ENCODE data around the gene LGALS14. TPM values are rescaled to one million over a fixed set of nuclear protein-coding genes. Genes with fewer than 3 reads are reported as not detected.
"Not testable (repeated sequence)": the region's sequence is repeated elsewhere in the genome, so short reads cannot be mapped to it uniquely, and the experiment has no call there.

LGALS14 gene
- total and polyA plus RNA-seq, 5 experiments from 2014 or later = not detected

- Mint-ChIP-seq H3K27me3 (peaks cover 2 to 26% (median 5%) of the 10 kb centered on the region in 5 donors), H3K4me3 (no peak overlapping the region), H3K36me3 (no peaks in the 10 kb centered on the region), H3K27ac (peak overlapping the region in 2 of 10 donors; percentile 32 to 79), H3K4me1 (peaks cover 0 to 15% (median 4%) of the 10 kb centered on the region in 4 donors), H3K9me3 (no peaks in the 10 kb centered on the region)
- no peak for DNase-seq
- ATAC-seq = no peak
- POLR2A ChIA-PET = interaction anchor here (0.5 kb wide), 1 partner anchor 269 kb away, joined by 3 read pairs; no protein-coding TSS in a partner anchor
These were observed 26.1 kb upstream of the LGALS14 start for GRCh38 chr19:39677961-39678889.

DNA sequence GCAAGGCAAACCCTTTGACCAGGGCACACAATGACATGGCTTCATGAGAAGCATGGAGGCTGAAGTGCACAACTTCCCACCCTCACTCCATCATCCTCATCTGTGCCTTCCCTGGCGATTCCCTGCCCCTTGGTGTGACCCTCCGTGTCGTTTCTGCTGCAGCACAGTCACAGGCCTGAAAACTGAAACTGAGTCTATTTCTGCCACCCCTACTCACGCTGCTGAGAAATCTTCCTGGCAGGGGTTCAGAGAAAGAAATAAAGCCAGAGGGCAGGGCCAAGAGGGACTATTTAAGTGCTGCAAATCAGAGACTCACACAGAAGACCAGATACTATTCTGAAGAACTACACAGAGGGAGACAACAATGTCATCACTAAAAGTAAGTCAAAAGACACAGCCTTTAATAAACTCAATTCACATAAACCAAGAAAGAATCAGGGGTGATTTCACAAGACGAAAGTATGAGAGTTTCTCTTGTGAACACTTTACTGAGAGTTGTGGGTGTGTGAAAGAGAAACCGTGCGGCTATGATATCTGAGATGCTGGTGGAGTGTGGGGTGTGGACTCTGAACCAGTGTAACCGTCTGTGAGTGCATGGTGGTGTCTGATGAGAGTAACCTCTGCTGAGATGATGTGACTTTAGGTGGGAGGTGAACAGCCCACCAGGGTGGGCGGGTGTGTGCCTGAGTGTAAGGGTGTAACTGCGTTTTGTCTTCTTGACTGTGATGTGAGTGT lies 25.1 kb upstream of the LGALS14 start:
- DNase-seq (no peak), ATAC-seq (no peak)
- Mint-ChIP-seq H3K4me3 (peak overlapping the region in 4 of 10 donors; percentile 37 to 67 (median 49)), H3K27me3 (peaks cover under 1 to 26% (median 5%) of the 10 kb centered on the region in 5 donors), H3K36me3 (no peaks in the 10 kb centered on the region), H3K4me1 (peaks cover 0 to 15% (median 4%) of the 10 kb centered on the region in 4 donors), H3K9me3 (no peaks in the 10 kb centered on the region), H3K27ac (peak overlapping the region in 6 of 10 donors; percentile 2 to 79 (median 46))
- POLR2A ChIA-PET = no interaction called here

DNA sequence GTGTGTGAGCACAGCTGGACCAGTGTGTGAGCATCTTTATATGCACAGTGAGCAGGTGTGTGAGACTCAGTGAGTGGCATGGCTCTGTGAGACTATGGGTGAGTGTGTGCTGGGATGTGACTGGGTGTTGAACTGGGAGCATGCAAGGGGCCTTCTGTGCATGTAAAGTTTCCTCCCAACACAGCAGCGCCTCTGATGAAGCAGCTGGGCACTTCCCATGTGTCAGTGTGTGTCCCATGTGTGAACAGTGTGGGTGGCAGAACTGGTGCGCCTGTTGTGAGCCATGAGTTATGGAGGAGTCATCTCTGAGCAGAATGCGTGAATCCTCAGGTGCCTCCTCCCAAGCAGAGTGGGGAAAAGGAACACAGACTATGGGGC lies 24.5 kb upstream of the LGALS14 start:
- Mint-ChIP-seq H3K27me3 (peaks cover 2 to 26% (median 5%) of the 10 kb centered on the region in 5 donors), H3K36me3 (no peaks in the 10 kb centered on the region), H3K27ac (peak overlapping the region in 6 of 10 donors; percentile 2 to 79 (median 46)), H3K4me1 (peaks cover 0 to 15% (median 4%) of the 10 kb centered on the region in 4 donors), H3K9me3 (no peaks in the 10 kb centered on the region), H3K4me3 (peak overlapping the region in 4 of 10 donors; percentile 37 to 67 (median 49))
- DNase-seq (no peak), ATAC-seq (no peak)
- POLR2A ChIA-PET = no interaction called here

- Mint-ChIP-seq H3K27me3 (peaks cover 2 to 28% (median 7%) of the 10 kb centered on the region in 5 donors), H3K27ac (peak overlapping the region in 1 of 10 donors; percentile 3), H3K4me3 (no peak overlapping the region), H3K36me3 (no peaks in the 10 kb centered on the region), H3K9me3 (no peaks in the 10 kb centered on the region), H3K4me1 (peaks cover 0 to 15% (median 4%) of the 10 kb centered on the region in 4 donors)
- ATAC-seq (no peak), DNase-seq (no peak)
- POLR2A ChIA-PET = no interaction called here
These were observed 23.7 kb upstream of the LGALS14 start for GRCh38 chr19:39680593-39680992.

DNA sequence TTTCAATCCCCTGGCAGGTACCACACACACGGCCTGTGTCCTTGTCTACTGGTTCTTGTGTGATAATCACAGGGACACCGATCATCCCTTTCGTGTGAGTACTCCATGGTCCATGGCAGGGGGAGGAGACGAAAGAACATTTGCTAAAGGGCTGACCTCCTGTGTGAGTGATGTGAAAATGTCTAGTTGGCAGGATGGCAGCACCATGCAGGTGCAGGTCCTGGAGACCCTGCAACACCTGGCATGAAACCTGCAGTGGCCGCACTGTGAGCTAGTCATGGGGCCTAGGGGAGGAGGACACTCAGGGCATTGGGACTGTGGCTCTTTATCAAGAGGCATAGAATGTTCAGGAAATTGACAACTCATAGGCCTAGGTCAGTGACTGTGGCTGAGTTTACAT lies 22.9 kb upstream of the LGALS14 start:
- Mint-ChIP-seq H3K27me3 (peaks cover 3 to 37% (median 11%) of the 10 kb centered on the region in 5 donors), H3K4me1 (peaks cover 0 to 15% (median 5%) of the 10 kb centered on the region in 4 donors), H3K27ac (no peak overlapping the region), H3K4me3 (no peak overlapping the region), H3K36me3 (no peaks in the 10 kb centered on the region), H3K9me3 (no peaks in the 10 kb centered on the region)
- DNase-seq (no peak), ATAC-seq (no peak)
- POLR2A ChIA-PET = no interaction called here

- DNase-seq (no peak), ATAC-seq (no peak)
- no peak overlapping the region for H3K4me3 Mint-ChIP-seq
- peaks cover 0 to 12% (median 0%) of the 10 kb centered on the region in 9 donors for H3K9me3 Mint-ChIP-seq
- H3K27ac Mint-ChIP-seq = no peak overlapping the region
- peaks cover 0 to 5% (median 0%) of the 10 kb centered on the region in 3 donors for H3K36me3 Mint-ChIP-seq
- H3K27me3 Mint-ChIP-seq = peaks cover 3 to 33% (median 17%) of the 10 kb centered on the region in 5 donors
- POLR2A ChIA-PET = no interaction called here
- H3K4me1 Mint-ChIP-seq = peaks cover 0 to 6% (median 3%) of the 10 kb centered on the region in 4 donors
These were observed 20.0 kb upstream of the LGALS14 start for GRCh38 chr19:39684267-39684666.

GRCh38 chr19:39686739-39687138 lies 17.5 kb upstream of the LGALS14 start:
- Mint-ChIP-seq H3K27me3 (peaks cover 3 to 28% (median 18%) of the 10 kb centered on the region in 5 donors), H3K4me1 (peaks cover 0 to 6% (median 1%) of the 10 kb centered on the region in 4 donors), H3K27ac (no peak overlapping the region), H3K9me3 (peaks cover 0 to 20% (median 0%) of the 10 kb centered on the region in 9 donors), H3K36me3 (peaks cover 0 to 5% (median 0%) of the 10 kb centered on the region in 3 donors), H3K4me3 (no peak overlapping the region)
- no peak for DNase-seq
- POLR2A ChIA-PET = no interaction called here
- ATAC-seq = no peak

GRCh38 chr19:39688637-39689036 lies 15.6 kb upstream of the LGALS14 start:
- ATAC-seq, H3K27ac Mint-ChIP-seq, H3K4me1 Mint-ChIP-seq, DNase-seq, POLR2A ChIA-PET, H3K4me3 Mint-ChIP-seq, H3K36me3 Mint-ChIP-seq: not testable (repeated sequence)
- peaks cover 0 to 35% (median 23%) of the 10 kb centered on the region in 5 donors for H3K27me3 Mint-ChIP-seq
- H3K9me3 Mint-ChIP-seq = peaks cover 0 to 20% (median 0%) of the 10 kb centered on the region in 9 donors

GRCh38 chr19:39692166-39692565 lies 12.1 kb upstream of the LGALS14 start:
- ATAC-seq (no peak), DNase-seq (no peak)
- Mint-ChIP-seq H3K27ac (no peak overlapping the region), H3K4me3 (no peak overlapping the region), H3K4me1 (no peaks in the 10 kb centered on the region), H3K36me3 (peaks cover 0 to 5% (median 0%) of the 10 kb centered on the region in 3 donors), H3K9me3 (peaks cover 0 to 20% (median 0%) of the 10 kb centered on the region in 9 donors), H3K27me3 (peaks cover 3 to 50% (median 20%) of the 10 kb centered on the region in 5 donors)
- POLR2A ChIA-PET = no interaction called here

DNA sequence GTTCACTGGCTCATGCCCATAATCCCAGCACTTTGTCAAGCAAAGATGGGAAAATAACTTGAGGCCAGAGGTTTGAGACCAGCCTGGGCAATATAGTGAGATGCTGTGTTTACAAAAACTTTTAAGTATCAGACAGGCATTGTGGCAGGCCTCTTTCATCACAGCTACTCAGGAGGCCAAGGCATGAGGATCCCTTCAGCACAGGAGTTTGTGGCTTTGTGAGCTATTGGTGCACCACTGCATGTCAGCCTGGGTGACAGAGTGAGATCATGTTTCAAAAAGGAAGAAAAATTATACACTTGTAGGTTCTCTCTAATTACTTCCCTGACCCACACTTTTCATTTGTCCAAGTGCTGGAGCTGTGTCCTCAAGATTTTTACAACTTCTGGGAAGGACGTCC lies 11.5 kb upstream of the LGALS14 start:
- DNase-seq = no peak
- H3K27ac Mint-ChIP-seq = no peak overlapping the region
- H3K4me1 Mint-ChIP-seq = no peaks in the 10 kb centered on the region
- H3K27me3 Mint-ChIP-seq = peaks cover 3 to 51% (median 24%) of the 10 kb centered on the region in 5 donors
- H3K36me3 Mint-ChIP-seq = peaks cover 0 to 5% (median 0%) of the 10 kb centered on the region in 3 donors
- H3K9me3 Mint-ChIP-seq = peaks cover 0 to 19% (median 0%) of the 10 kb centered on the region in 9 donors
- no peak for ATAC-seq
- H3K4me3 Mint-ChIP-seq = no peak overlapping the region
- POLR2A ChIA-PET = no interaction called here

DNA sequence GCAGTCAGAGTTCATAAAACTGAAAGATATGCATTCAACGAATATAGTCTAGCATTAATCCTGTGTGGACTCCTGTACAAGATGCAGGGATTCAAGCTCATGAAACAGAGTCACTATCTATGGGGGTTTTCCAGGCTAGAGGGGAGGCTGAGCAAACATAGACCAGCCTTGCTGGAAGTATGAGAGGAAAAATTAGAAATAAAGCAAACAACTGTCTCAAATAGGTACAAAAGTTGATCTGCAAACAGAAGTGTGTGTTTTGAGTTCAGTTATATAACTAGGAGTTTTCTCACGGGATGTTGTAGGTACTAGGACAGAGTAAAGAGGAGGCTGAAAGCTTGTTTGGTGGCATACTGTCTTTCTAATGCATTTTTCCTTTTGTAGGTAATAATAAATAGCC lies 8.5 kb upstream of the LGALS14 start:
- no peak overlapping the region for H3K27ac Mint-ChIP-seq
- no peaks in the 10 kb centered on the region for H3K4me1 Mint-ChIP-seq
- H3K36me3 Mint-ChIP-seq = no peaks in the 10 kb centered on the region
- H3K27me3 Mint-ChIP-seq = peaks cover 10 to 73% (median 43%) of the 10 kb centered on the region in 5 donors
- no peak overlapping the region for H3K4me3 Mint-ChIP-seq
- no peak for DNase-seq
- no peak for ATAC-seq
- POLR2A ChIA-PET = no interaction called here
- H3K9me3 Mint-ChIP-seq = no peaks in the 10 kb centered on the region

- POLR2A ChIA-PET = no interaction called here
- Mint-ChIP-seq H3K27me3 (peaks cover 10 to 73% (median 45%) of the 10 kb centered on the region in 5 donors), H3K4me1 (no peaks in the 10 kb centered on the region), H3K27ac (no peak overlapping the region), H3K9me3 (no peaks in the 10 kb centered on the region), H3K4me3 (no peak overlapping the region), H3K36me3 (no peaks in the 10 kb centered on the region)
- DNase-seq = no peak
- no peak for ATAC-seq
These were observed 7.9 kb upstream of the LGALS14 start for GRCh38 chr19:39696387-39696786.

DNA sequence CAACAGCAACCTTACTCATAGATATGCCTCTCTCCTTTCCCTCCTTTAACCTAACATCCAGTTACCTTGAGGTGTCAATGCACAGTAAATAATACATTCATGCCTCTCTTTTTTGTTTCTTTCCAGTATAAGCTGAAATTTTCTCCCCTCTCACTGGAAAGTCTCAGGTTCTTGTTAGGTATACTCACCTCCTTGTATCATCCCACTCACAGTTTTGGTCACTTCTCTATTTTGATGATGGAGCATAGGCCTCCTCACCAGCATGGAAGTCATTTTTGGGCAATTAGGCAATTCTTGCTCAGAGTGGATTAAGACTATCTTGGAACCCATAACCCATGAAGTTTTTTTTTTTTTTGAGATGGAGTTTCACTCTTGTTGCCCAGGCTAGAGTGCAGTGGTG lies 5.7 kb upstream of the LGALS14 start:
- Mint-ChIP-seq H3K36me3 (no peaks in the 10 kb centered on the region), H3K9me3 (no peaks in the 10 kb centered on the region), H3K4me3 (no peak overlapping the region), H3K4me1 (no peaks in the 10 kb centered on the region), H3K27me3 (peaks cover 10 to 55% (median 47%) of the 10 kb centered on the region in 5 donors), H3K27ac (no peak overlapping the region)
- POLR2A ChIA-PET = no interaction called here
- no peak for ATAC-seq
- DNase-seq = no peak

Measured in naive thymus-derived CD8-positive, alpha-beta T cell (primary cell).